ENCODE data around the gene DLX6. TPM values are rescaled to one million over a fixed set of nuclear protein-coding genes. Genes with fewer than 3 reads are reported as not detected.

Gene DLX6
- total RNA-seq, 3 donors from 2014 or later (not counting 1 experiment from before 2014, with no cell fraction given) = not detected

- Histone ChIP-seq H3K36me3 (ENCODE audit: control insufficient read depth, insufficient read depth, low read length) (no peaks in the 10 kb centered on the region), H3K27ac (ENCODE audit: low read length) (no peak overlapping the region), H3K27me3 (ENCODE audit: control insufficient read depth, insufficient read depth, low read length) (peaks cover 20% of the 10 kb centered on the region), H3K9me3 (ENCODE audit: control insufficient read depth, insufficient read depth, low read length) (no peaks in the 10 kb centered on the region), H3K4me3 (ENCODE audit: low read length) (no peak overlapping the region), H3K4me1 (ENCODE audit: control insufficient read depth, insufficient read depth, low read length) (no peaks in the 10 kb centered on the region)
- peaks cover 38 to 91% of the 10 kb centered on the region in 2 donors for H3K27me3 Mint-ChIP-seq (ENCODE audit: low read depth in 2 of 2)
- H3K9me3 Mint-ChIP-seq = no peaks in the 10 kb centered on the region
- whole genome bisulfite sequencing (ENCODE audit: insufficient coverage) = no CpG with 5 or more reads among the region's 1 CpG
- DNase-seq = no peak
- H3K4me3 Mint-ChIP-seq = no peak overlapping the region
- no peaks in the 10 kb centered on the region for H3K4me1 Mint-ChIP-seq
- ATAC-seq = no peak
- H3K36me3 Mint-ChIP-seq = no peaks in the 10 kb centered on the region
- H3K27ac Mint-ChIP-seq = no peak overlapping the region
- intact Hi-C loops (cut with micrococcal nuclease) = no loop called here
- no peak for TF ChIP-seq CTCF (IDR thresholded peaks at IDR 0.05)
These were observed 18.5 kb upstream of the DLX6 start for GRCh38 chr7:96986901-96987300.

GRCh38 chr7:96987719-96988118 is 17.6 kb upstream of the DLX6 start:
- Histone ChIP-seq H3K9me3 (ENCODE audit: control insufficient read depth, insufficient read depth, low read length) (no peaks in the 10 kb centered on the region), H3K27ac (ENCODE audit: low read length) (no peak overlapping the region), H3K4me1 (ENCODE audit: control insufficient read depth, insufficient read depth, low read length) (peaks cover 4% of the 10 kb centered on the region), H3K27me3 (ENCODE audit: control insufficient read depth, insufficient read depth, low read length) (peaks cover 24% of the 10 kb centered on the region), H3K36me3 (ENCODE audit: control insufficient read depth, insufficient read depth, low read length) (no peaks in the 10 kb centered on the region), H3K4me3 (ENCODE audit: low read length) (no peak overlapping the region)
- no peaks in the 10 kb centered on the region for H3K9me3 Mint-ChIP-seq
- intact Hi-C loops (cut with micrococcal nuclease) = no loop called here
- peaks cover 41 to 93% of the 10 kb centered on the region in 2 donors for H3K27me3 Mint-ChIP-seq (ENCODE audit: low read depth in 2 of 2)
- peaks cover 0 to 5% of the 10 kb centered on the region in 2 donors for H3K4me1 Mint-ChIP-seq
- peaks cover 3% of the 10 kb centered on the region for H3K36me3 Mint-ChIP-seq
- ATAC-seq (no peak), DNase-seq (no peak)
- no peak overlapping the region for H3K4me3 Mint-ChIP-seq
- no peak overlapping the region for H3K27ac Mint-ChIP-seq
- TF ChIP-seq CTCF (IDR thresholded peaks at IDR 0.05) = no peak

- Mint-ChIP-seq H3K27me3 (ENCODE audit: low read depth in 2 of 2) (peaks cover 56 to 99% of the 10 kb centered on the region in 2 donors), H3K9me3 (peaks cover 0 to 3% of the 10 kb centered on the region in 2 donors), H3K27ac (no peak overlapping the region), H3K4me3 (no peak overlapping the region), H3K36me3 (peaks cover 19% of the 10 kb centered on the region), H3K4me1 (peaks cover 0 to 9% of the 10 kb centered on the region in 2 donors)
- no peaks in the 10 kb centered on the region for H3K9me3 ChIP-seq (ENCODE audit: control insufficient read depth, insufficient read depth, low read length)
- no peak overlapping the region for H3K27ac ChIP-seq (ENCODE audit: low read length)
- intact Hi-C loops (cut with micrococcal nuclease) = no loop called here
- DNase-seq (no peak), ATAC-seq (no peak)
- no peaks in the 10 kb centered on the region for H3K36me3 ChIP-seq (ENCODE audit: control insufficient read depth, insufficient read depth, low read length)
- H3K4me1 ChIP-seq (ENCODE audit: control insufficient read depth, insufficient read depth, low read length) = peaks cover 5% of the 10 kb centered on the region
- WGBS (ENCODE audit: insufficient coverage) = 11% methylated on average over 19 of the region's 22 CpGs
- H3K4me3 ChIP-seq (ENCODE audit: low read length) = no peak overlapping the region
- TF ChIP-seq CTCF (IDR thresholded peaks at IDR 0.05) = no peak
- H3K27me3 ChIP-seq (ENCODE audit: control insufficient read depth, insufficient read depth, low read length) = peaks cover 31% of the 10 kb centered on the region
These were observed 16.0 kb upstream of the DLX6 start for GRCh38 chr7:96989241-96989858.

GRCh38 chr7:96989859-96990317 is 15.5 kb upstream of the DLX6 start:
- Mint-ChIP-seq H3K4me3 (no peak overlapping the region), H3K4me1 (peaks cover 0 to 9% of the 10 kb centered on the region in 2 donors), H3K27me3 (ENCODE audit: low read depth in 2 of 2) (peaks cover 60 to 99% of the 10 kb centered on the region in 2 donors), H3K27ac (no peak overlapping the region), H3K9me3 (peaks cover 0 to 3% of the 10 kb centered on the region in 2 donors), H3K36me3 (peaks cover 24% of the 10 kb centered on the region)
- TF ChIP-seq CTCF (IDR thresholded peaks at IDR 0.05) = no peak
- DNase-seq (no peak), ATAC-seq (no peak)
- Histone ChIP-seq H3K4me1 (ENCODE audit: control insufficient read depth, insufficient read depth, low read length) (peaks cover 5% of the 10 kb centered on the region), H3K27me3 (ENCODE audit: control insufficient read depth, insufficient read depth, low read length) (peaks cover 35% of the 10 kb centered on the region), H3K36me3 (ENCODE audit: control insufficient read depth, insufficient read depth, low read length) (no peaks in the 10 kb centered on the region), H3K4me3 (ENCODE audit: low read length) (no peak overlapping the region), H3K9me3 (ENCODE audit: control insufficient read depth, insufficient read depth, low read length) (no peaks in the 10 kb centered on the region), H3K27ac (ENCODE audit: low read length) (no peak overlapping the region)
- WGBS (ENCODE audit: insufficient coverage) = 11% methylated on average over 7 of the region's 8 CpGs
- intact Hi-C loops (cut with micrococcal nuclease) = no loop called here

All from natural killer cell (primary cell).